K562 (cell line): Measurements from ENCODE around the gene MRPL9.

Source experiments
- MYC ChIP-seq, 2 experiments: fragments of 250-450 bp in 1 of 2; sonication (Bioruptor Pico) in 1 of 2; IDR thresholded peaks; 2 replicates each; pipeline versions ENCODE4 v1.5.1 to v1.6.1; 2012 to 2021; ENCODE audit warnings: low read depth in 2 of 2, borderline replicate concordance in 1 of 2, improper control_type of control experiment in 1 of 2, low read length in 1 of 2, mild to moderate bottlenecking in 1 of 2, moderate library complexity in 1 of 2
- NFYB ChIP-seq: IDR thresholded peaks from 2 replicates; pipeline ENCODE4 v1.6.1; 2011; ENCODE audit warnings: mild to moderate bottlenecking, moderate library complexity; ENCODE audit not compliant: insufficient read length; ENCODE audit errors: extremely low read depth
- NR3C1 ChIP-seq: sonication (generic); formaldehyde crosslinking; IDR thresholded peaks from 2 replicates; pipeline ENCODE4 v1.8.1; 2022; ENCODE audit warnings: missing genetic modification reagents
- POLR2A ChIP-seq: fragments of 450-650 bp; conservative IDR thresholded peaks from 2 replicates; pipeline ENCODE4 v1.6.1; 2016
- XRCC3 ChIP-seq: fragments of 450-650 bp; IDR thresholded peaks from 2 replicates; pipeline ENCODE4 v1.6.1; 2017; ENCODE audit warnings: mild to moderate bottlenecking, moderate library complexity
- XRCC5 ChIP-seq: fragments of 200-400 bp; formaldehyde crosslinking; IDR thresholded peaks from 2 replicates; pipeline ENCODE4 v1.6.1; 2017; ENCODE audit warnings: low read depth, mild to moderate bottlenecking, low read length
- TF ChIP-seq, protein P1 (sequence below), 3 experiments: IDR thresholded peaks in 2 of 3; conservative IDR thresholded peaks in 1 of 3; 2 replicates each; pipeline ENCODE4 v1.5.1; 2011 to 2012; ENCODE audit warnings: low read length in 3 of 3, mild to moderate bottlenecking in 3 of 3, control low read depth in 2 of 3, improper control_type of control experiment in 1 of 3, inconsistent platforms in 1 of 3, low read depth in 1 of 3, mixed read lengths in 1 of 3, moderate library complexity in 1 of 3; ENCODE audit not compliant: insufficient read depth in 2 of 3

DNA sequence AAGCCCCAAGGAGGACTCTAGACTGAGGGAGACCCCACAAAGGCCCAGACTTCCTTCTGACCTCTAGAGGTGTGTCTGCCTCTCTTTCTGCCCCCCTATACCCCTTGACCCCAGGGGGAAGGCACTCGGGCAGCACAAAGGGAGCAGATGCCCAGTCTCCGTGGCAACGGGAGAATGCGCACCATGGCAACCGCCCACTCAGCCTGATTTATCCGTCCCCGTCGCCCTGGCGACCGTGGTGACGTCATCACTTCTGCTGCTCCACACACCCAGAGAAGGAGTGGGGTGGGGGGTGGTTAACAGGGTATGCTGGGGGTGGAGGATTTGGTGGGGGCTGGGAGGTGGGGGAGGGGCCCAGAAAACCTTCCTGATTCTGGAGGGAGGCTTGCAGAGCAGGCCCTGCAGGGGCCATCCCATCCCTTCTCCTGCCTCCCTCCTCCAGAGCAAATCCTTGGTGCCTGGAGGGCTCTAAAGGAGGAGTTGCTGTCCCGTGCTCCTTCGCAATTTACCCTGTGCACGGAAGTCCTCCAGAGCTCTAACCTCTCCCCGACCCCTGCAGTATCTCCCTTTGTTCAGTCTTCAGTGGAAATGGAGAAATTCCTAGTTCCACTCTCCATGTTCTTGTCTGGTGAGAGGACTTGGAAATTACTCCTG lies 53.0 kb downstream of the MRPL9 start:
- no peak for TF ChIP-seq POLR2A
- no peak for TF ChIP-seq XRCC3
- TF ChIP-seq, protein P1, sequence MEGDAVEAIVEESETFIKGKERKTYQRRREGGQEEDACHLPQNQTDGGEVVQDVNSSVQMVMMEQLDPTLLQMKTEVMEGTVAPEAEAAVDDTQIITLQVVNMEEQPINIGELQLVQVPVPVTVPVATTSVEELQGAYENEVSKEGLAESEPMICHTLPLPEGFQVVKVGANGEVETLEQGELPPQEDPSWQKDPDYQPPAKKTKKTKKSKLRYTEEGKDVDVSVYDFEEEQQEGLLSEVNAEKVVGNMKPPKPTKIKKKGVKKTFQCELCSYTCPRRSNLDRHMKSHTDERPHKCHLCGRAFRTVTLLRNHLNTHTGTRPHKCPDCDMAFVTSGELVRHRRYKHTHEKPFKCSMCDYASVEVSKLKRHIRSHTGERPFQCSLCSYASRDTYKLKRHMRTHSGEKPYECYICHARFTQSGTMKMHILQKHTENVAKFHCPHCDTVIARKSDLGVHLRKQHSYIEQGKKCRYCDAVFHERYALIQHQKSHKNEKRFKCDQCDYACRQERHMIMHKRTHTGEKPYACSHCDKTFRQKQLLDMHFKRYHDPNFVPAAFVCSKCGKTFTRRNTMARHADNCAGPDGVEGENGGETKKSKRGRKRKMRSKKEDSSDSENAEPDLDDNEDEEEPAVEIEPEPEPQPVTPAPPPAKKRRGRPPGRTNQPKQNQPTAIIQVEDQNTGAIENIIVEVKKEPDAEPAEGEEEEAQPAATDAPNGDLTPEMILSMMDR (IDR thresholded peaks at IDR 0.05 in 2 of 3, conservative IDR thresholded peaks at IDR 0.05 in 1 of 3; ENCODE audit: insufficient read depth in 2 of 3, low read depth in 1 of 3, low read length in 3 of 3), result no peak
- no peak for TF ChIP-seq NR3C1 (CRISPR knock-in tag)
- TF ChIP-seq XRCC5, result no peak
- TF ChIP-seq MYC (IDR thresholded peaks at IDR 0.05; ENCODE audit: low read depth, low read length), result no peak
- TF ChIP-seq MYC (CRISPR knock-in tag; IDR thresholded peaks at IDR 0.05; ENCODE audit: borderline replicate concordance, low read depth), result no peak
- no peak for TF ChIP-seq NFYB
